Neural progenitor cell (in vitro differentiated cells): ENCODE data around the gene GLIS1. TPM values are rescaled to one million over a fixed set of nuclear protein-coding genes. Genes with fewer than 3 reads are reported as not detected.

Source experiments
- DNase-seq: peaks from one replicate; pipeline ENCODE4 v3.0.0-alpha.2; 2016; ENCODE audit warnings: low spot score
- H2AFZ ChIP-seq: fragments of 200-600 bp; sonication (generic); replicated peaks from 2 replicates; pipeline ENCODE4 v1.6.1; 2016; ENCODE audit warnings: antibody characterized with exemption
- H3F3A ChIP-seq: fragments of 200-600 bp; sonication (generic); 2 replicates; pipeline ENCODE4 v1.6.1; 2016; ENCODE audit warnings: antibody characterized with exemption, low read depth
- H3K27ac ChIP-seq: fragments of 200-600 bp; sonication (generic); 2 replicates; pipeline ENCODE4 v1.5.1; 2016; ENCODE audit warnings: mild to moderate bottlenecking
- H3K27me3 ChIP-seq: fragments of 200-600 bp; sonication (generic); 2 replicates; pipeline ENCODE4 v1.6.1; 2016; ENCODE audit warnings: mild to moderate bottlenecking, moderate library complexity
- H3K36me3 ChIP-seq: fragments of 200-600 bp; sonication (generic); 2 replicates; pipeline ENCODE4 v1.5.1; 2016
- H3K4me1 ChIP-seq: fragments of 200-600 bp; sonication (generic); 2 replicates; pipeline ENCODE4 v1.6.1; 2016; ENCODE audit warnings: mixed run types
- H3K4me2 ChIP-seq: fragments of 200-600 bp; sonication (generic); 2 replicates; pipeline ENCODE4 v1.6.1; 2016
- H3K4me3 ChIP-seq: fragments of 200-600 bp; sonication (generic); 2 replicates; pipeline ENCODE4 v1.5.1; 2016
- H3K79me2 ChIP-seq: fragments of 200-600 bp; sonication (generic); 2 replicates; pipeline ENCODE4 v1.6.1; 2016; ENCODE audit warnings: low read depth
- H3K9ac ChIP-seq: fragments of 200-600 bp; sonication (generic); 2 replicates; pipeline ENCODE4 v1.6.1; 2016
- H3K9me3 ChIP-seq: fragments of 200-600 bp; sonication (generic); 2 replicates; pipeline ENCODE4 v1.5.1; 2016; ENCODE audit warnings: low read depth
- H4K20me1 ChIP-seq: fragments of 200-600 bp; sonication (generic); 2 replicates; pipeline ENCODE4 v1.6.1; 2016; ENCODE audit warnings: low read depth
- H3K27ac Mint-ChIP-seq: 3 replicates; pipeline ENCODE4 v1.8.0; 2021; ENCODE audit warnings: mixed read lengths
- H3K27me3 Mint-ChIP-seq: 2 replicates; pipeline ENCODE4 v1.8.0; 2022; ENCODE audit warnings: low read depth, mild to moderate bottlenecking, inconsistent platforms, moderate library complexity, mixed read lengths; ENCODE audit not compliant: insufficient read depth
- H3K36me3 Mint-ChIP-seq: 3 replicates; pipeline ENCODE4 v1.8.0; 2021; ENCODE audit warnings: mixed read lengths
- H3K4me1 Mint-ChIP-seq: 3 replicates; pipeline ENCODE4 v1.8.0; 2021; ENCODE audit warnings: mixed read lengths
- H3K4me3 Mint-ChIP-seq: 3 replicates; pipeline ENCODE4 v1.8.0; 2021; ENCODE audit warnings: mild to moderate bottlenecking, moderate library complexity, mixed read lengths
- H3K9me3 Mint-ChIP-seq: 3 replicates; pipeline ENCODE4 v1.8.0; 2020; ENCODE audit warnings: mixed read lengths
- CTCF ChIP-seq: fragments of 200-600 bp; sonication (generic); IDR thresholded peaks from 2 replicates; pipeline ENCODE4 v1.5.1; 2017; ENCODE audit warnings: antibody characterized with exemption, mild to moderate bottlenecking
- EZH2 ChIP-seq: fragments of 200-600 bp; sonication (generic); IDR thresholded peaks from 2 replicates; pipeline ENCODE4 v1.6.1; 2017; ENCODE audit warnings: antibody characterized with exemption, mild to moderate bottlenecking, moderate library complexity
- EZH2phosphoT487 ChIP-seq: fragments of 200-600 bp; sonication (generic); IDR thresholded peaks from 2 replicates; pipeline ENCODE4 v1.6.1; 2017; ENCODE audit warnings: antibody characterized with exemption
- total RNA-seq: library from RNA; depleted of rRNA; stranded (reverse); fragments of >200 nt; gene quantifications from 2 replicates; pipeline ENCODE4 v1.2.3, GENCODE V29; 2015; ENCODE audit warnings: low replicate concordance

Gene GLIS1
- total RNA-seq, 1 donor from 2014 or later = not detected

DNA sequence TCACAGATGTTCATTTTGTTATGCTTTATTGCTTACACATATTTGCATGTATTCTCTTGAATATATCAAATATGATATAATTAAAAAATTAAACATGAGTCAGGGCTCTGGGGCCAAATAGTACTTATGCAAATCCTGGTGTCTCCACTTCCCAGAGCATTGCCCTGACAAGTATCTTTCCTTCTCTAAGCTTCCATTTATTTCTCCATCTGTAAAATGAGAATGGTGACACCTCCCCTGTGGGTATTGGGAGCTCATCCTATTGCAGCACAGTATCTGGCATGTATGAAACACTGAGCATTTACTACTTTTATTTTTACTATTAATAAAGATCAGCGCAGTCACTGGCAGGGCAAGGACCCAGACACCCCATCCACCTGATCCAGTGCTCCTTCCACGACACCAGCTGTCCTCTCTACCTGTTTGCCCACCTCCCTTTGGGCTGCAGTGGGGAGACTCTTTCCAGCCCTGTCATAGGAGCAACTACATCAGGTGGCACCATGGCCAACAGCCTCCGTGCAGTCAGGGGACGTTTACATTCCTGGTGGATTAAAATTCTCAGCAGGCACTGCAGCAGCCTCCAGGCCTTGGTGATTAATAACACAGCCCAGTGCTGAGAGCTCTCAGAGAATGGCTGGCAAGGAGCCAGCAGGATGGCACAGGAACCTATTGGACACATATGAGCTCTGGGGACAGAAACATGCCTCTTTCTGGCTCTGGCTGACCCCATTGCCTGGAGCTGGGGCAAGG lies 166.7 kb downstream of the GLIS1 start:
- peaks cover 47% of the 10 kb centered on the region for H3K4me1 Mint-ChIP-seq
- peak; percentile 70 for DNase-seq
- no peak overlapping the region for H3K27ac ChIP-seq

GRCh38 chr1:53568540-53568939 lies 170.4 kb downstream of the GLIS1 start:
- no peak overlapping the region for H2AFZ ChIP-seq
- no peak overlapping the region for H3K27ac ChIP-seq
- H3K4me3 ChIP-seq = no peak overlapping the region
- H3K27me3 ChIP-seq = no peaks in the 10 kb centered on the region
- Mint-ChIP-seq H3K9me3 (no peaks in the 10 kb centered on the region), H3K4me3 (no peak overlapping the region), H3K27ac (no peak overlapping the region), H3K36me3 (no peaks in the 10 kb centered on the region), H3K4me1 (peaks cover 15% of the 10 kb centered on the region), H3K27me3 (peaks cover 5% of the 10 kb centered on the region)
- H3K79me2 ChIP-seq = no peaks in the 10 kb centered on the region
- no peaks in the 10 kb centered on the region for H3F3A ChIP-seq
- DNase-seq = no peak
- no peak for TF ChIP-seq EZH2phosphoT487
- TF ChIP-seq CTCF = no peak
- no peak for TF ChIP-seq EZH2
- H3K9ac ChIP-seq = no peak overlapping the region
- H3K9me3 ChIP-seq = no peaks in the 10 kb centered on the region
- H4K20me1 ChIP-seq = no peaks in the 10 kb centered on the region
- H3K4me1 ChIP-seq = peaks cover 9% of the 10 kb centered on the region
- H3K4me2 ChIP-seq = no peak overlapping the region
- H3K36me3 ChIP-seq = no peaks in the 10 kb centered on the region

More for the DNA sequence above, 166.7 kb downstream of the GLIS1 start:
- no peak overlapping the region for H3K4me3 Mint-ChIP-seq
- H3K36me3 Mint-ChIP-seq = no peaks in the 10 kb centered on the region
- Histone ChIP-seq H3K9me3 (no peaks in the 10 kb centered on the region), H3K36me3 (no peaks in the 10 kb centered on the region), H3K9ac (no peak overlapping the region), H4K20me1 (no peaks in the 10 kb centered on the region), H2AFZ (peak overlapping the region; percentile 74), H3K4me1 (peaks cover 27% of the 10 kb centered on the region), H3K4me3 (no peak overlapping the region), H3K4me2 (no peak overlapping the region), H3K27me3 (no peaks in the 10 kb centered on the region), H3F3A (no peaks in the 10 kb centered on the region), H3K79me2 (no peaks in the 10 kb centered on the region)
- TF ChIP-seq CTCF = no peak
- no peak for TF ChIP-seq EZH2
- TF ChIP-seq EZH2phosphoT487 = no peak
- H3K27me3 Mint-ChIP-seq = peaks cover 16% of the 10 kb centered on the region
- H3K27ac Mint-ChIP-seq = peak overlapping the region; percentile 19
- no peaks in the 10 kb centered on the region for H3K9me3 Mint-ChIP-seq

DNA sequence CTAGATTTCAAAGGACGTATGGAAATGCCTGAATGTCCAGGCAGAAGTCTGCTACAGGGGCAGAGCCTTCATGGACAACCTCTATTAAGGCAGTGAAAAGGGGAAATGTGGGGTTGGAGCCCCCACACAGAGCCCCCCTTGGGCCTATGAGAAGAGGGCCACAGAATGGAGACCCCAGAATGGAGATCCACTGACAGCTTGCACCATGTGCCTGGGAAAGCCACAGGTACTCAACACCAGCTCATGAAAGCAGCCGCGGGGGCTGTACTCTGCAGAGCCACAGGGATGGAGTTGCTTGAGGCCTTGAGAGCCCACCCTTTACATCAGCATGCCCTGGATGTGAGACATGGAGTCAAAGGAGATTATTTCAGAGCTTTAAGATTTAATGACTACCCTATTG lies 171.1 kb downstream of the GLIS1 start:
- H3K9ac ChIP-seq = no peak overlapping the region
- no peak for DNase-seq
- H3K4me2 ChIP-seq = no peak overlapping the region
- no peak overlapping the region for H3K27ac Mint-ChIP-seq
- H3K9me3 ChIP-seq = no peaks in the 10 kb centered on the region
- H3K4me1 Mint-ChIP-seq = peaks cover 9% of the 10 kb centered on the region
- TF ChIP-seq CTCF (no peak), EZH2phosphoT487 (no peak), EZH2 (no peak)
- H3K27me3 Mint-ChIP-seq = peaks cover 5% of the 10 kb centered on the region
- H3K36me3 ChIP-seq = no peaks in the 10 kb centered on the region
- H3F3A ChIP-seq = no peaks in the 10 kb centered on the region
- H2AFZ ChIP-seq = no peak overlapping the region
- no peaks in the 10 kb centered on the region for H3K79me2 ChIP-seq
- H4K20me1 ChIP-seq = no peaks in the 10 kb centered on the region
- no peak overlapping the region for H3K27ac ChIP-seq
- H3K4me3 Mint-ChIP-seq = no peak overlapping the region
- H3K36me3 Mint-ChIP-seq = no peaks in the 10 kb centered on the region
- H3K4me3 ChIP-seq = no peak overlapping the region
- H3K4me1 ChIP-seq = peaks cover 9% of the 10 kb centered on the region
- H3K9me3 Mint-ChIP-seq = no peaks in the 10 kb centered on the region
- no peaks in the 10 kb centered on the region for H3K27me3 ChIP-seq
